ENCODE results near the gene NWD2.
"Not testable (repeated sequence)": the region's sequence is repeated elsewhere in the genome, so short reads cannot be mapped to it uniquely, and the experiment has no call there.

GRCh38 chr4:37413612-37414011 is 169.1 kb downstream of the NWD2 start:
- TF ChIP-seq TAF1 (IDR thresholded peaks at IDR 0.05; ENCODE audit: low read depth, low read length); POLR2AphosphoS5 (IDR thresholded peaks at IDR 0.05; ENCODE audit: low read depth, low read length); POLR2A (IDR thresholded peaks at IDR 0.05; ENCODE audit: low read depth, low read length); SPI1 (IDR thresholded peaks at IDR 0.05; ENCODE audit: low read depth, low read length); PAX5 (IDR thresholded peaks at IDR 0.05; ENCODE audit: insufficient read depth, low read length, severe bottlenecking): not testable (repeated sequence)
